Renal pelvis (tissue), 12 donors: Measurements from ENCODE around the gene METTL1. TPM values are rescaled to one million over a fixed set of nuclear protein-coding genes. Genes with fewer than 3 reads are reported as not detected.
"Not testable (repeated sequence)": the region's sequence is repeated elsewhere in the genome, so short reads cannot be mapped to it uniquely, and the experiment has no call there.

Source experiments
- DNase-seq: peaks from one replicate; pipeline ENCODE4 v3.0.0-alpha.2; 2013
- long read RNA-seq, 16 experiments: transcript quantifications; one replicate each; lab custom pipeline, GENCODE V29; 2026
- polyA plus RNA-seq, 3 donors: library from polyadenylated mRNA; unstranded; fragments of 120-200 nt; gene quantifications; one replicate each; pipeline ENCODE4 v1.2.1, GENCODE V29; 2013; ENCODE audit not compliant: insufficient read length in 3 of 3

METTL1 gene
- 10 to 100 TPM; 28.0 to 35.8 (median 31.3) TPM for polyA plus RNA-seq
- long read RNA-seq, donor 1, partial matches to known transcripts, result 65 of 107 reads
- long read RNA-seq, donor 1, other reads (novel, unspliced or antisense), result 38 of 107 reads
- long read RNA-seq, donor 2, transcript METTL1-202 (6 exons, 2,066 nt), result major isoform, 12 of 13 reads
- long read RNA-seq, donor 2, partial matches to known transcripts, result 0 of 13 reads
- long read RNA-seq, donor 2, other reads (novel, unspliced or antisense), result 0 of 13 reads
- long read RNA-seq, donor 3, partial matches to known transcripts, result 0 of 5 reads
- long read RNA-seq, donor 3, other reads (novel, unspliced or antisense), result 0 of 5 reads
- long read RNA-seq, donor 4, transcript METTL1-202 (6 exons, 2,066 nt), result major isoform, 7 of 68 reads
- long read RNA-seq, donor 4, partial matches to known transcripts, result 20 of 68 reads
- long read RNA-seq, donor 4, other reads (novel, unspliced or antisense), result 39 of 68 reads
- long read RNA-seq, donor 5, partial matches to known transcripts, result 0 of 6 reads
- long read RNA-seq, donor 5, other reads (novel, unspliced or antisense), result 0 of 6 reads
- long read RNA-seq, donor 6, transcript METTL1-202 (6 exons, 2,066 nt), result major isoform, 10 of 49 reads
- long read RNA-seq, donor 6, partial matches to known transcripts, result 13 of 49 reads
- long read RNA-seq, donor 6, other reads (novel, unspliced or antisense), result 24 of 49 reads
- long read RNA-seq, donor 7, transcript METTL1-202 (6 exons, 2,066 nt), result major isoform, 8 of 8 reads
- long read RNA-seq, donor 7, partial matches to known transcripts, result 0 of 8 reads
- long read RNA-seq, donor 7, other reads (novel, unspliced or antisense), result 0 of 8 reads
- long read RNA-seq, donor 8, transcript METTL1-202 (6 exons, 2,066 nt), result major isoform, 7 of 52 reads
- long read RNA-seq, donor 8, partial matches to known transcripts, result 40 of 52 reads
- long read RNA-seq, donor 8, other reads (novel, unspliced or antisense), result 5 of 52 reads
- long read RNA-seq, donor 9, partial matches to known transcripts, result 31 of 43 reads
- long read RNA-seq, donor 9, other reads (novel, unspliced or antisense), result 7 of 43 reads
- long read RNA-seq, donor 10, transcript METTL1-202 (6 exons, 2,066 nt), result major isoform, 5 of 6 reads
- long read RNA-seq, donor 10, partial matches to known transcripts, result 0 of 6 reads
- long read RNA-seq, donor 10, other reads (novel, unspliced or antisense), result 0 of 6 reads
- long read RNA-seq, donor 11, partial matches to known transcripts, result 0 of 2 reads
- long read RNA-seq, donor 11, other reads (novel, unspliced or antisense), result 0 of 2 reads
- long read RNA-seq, donor 12, transcript METTL1-202 (6 exons, 2,066 nt), result major isoform, 9 of 9 reads
- long read RNA-seq, donor 12, partial matches to known transcripts, result 0 of 9 reads
- long read RNA-seq, donor 12, other reads (novel, unspliced or antisense), result 0 of 9 reads
- long read RNA-seq, donor 13, partial matches to known transcripts, result 0 of 5 reads
- long read RNA-seq, donor 13, other reads (novel, unspliced or antisense), result 0 of 5 reads
- long read RNA-seq, donor 14, result 0 reads
- long read RNA-seq, donor 15, transcript METTL1-202 (6 exons, 2,066 nt), result major isoform, 8 of 8 reads
- long read RNA-seq, donor 15, partial matches to known transcripts, result 0 of 8 reads
- long read RNA-seq, donor 15, other reads (novel, unspliced or antisense), result 0 of 8 reads
- long read RNA-seq, donor 16, transcript METTL1-202 (6 exons, 2,066 nt), result major isoform, 8 of 9 reads
- long read RNA-seq, donor 16, partial matches to known transcripts, result 0 of 9 reads
- long read RNA-seq, donor 16, other reads (novel, unspliced or antisense), result 0 of 9 reads

- peak; percentile 98 for DNase-seq
Observed at GRCh38 chr12:57771873-57772428, at the start of gene METTL1. TSS of gene METTL1 (minus strand) at chr12:57772105. CDS start at chr12:57772083, 22 bp downstream.

GRCh38 chr12:57821015-57821414 is 49.1 kb upstream of the METTL1 start:
- not testable (repeated sequence) for DNase-seq

- not testable (repeated sequence) for DNase-seq
Observed at GRCh38 chr12:57820119-57820518, 48.2 kb upstream of the METTL1 start.

GRCh38 chr12:57817990-57818331 is 46.1 kb upstream of the METTL1 start:
- not testable (repeated sequence) for DNase-seq

- no peak for DNase-seq
Observed at GRCh38 chr12:57817261-57817989, 45.5 kb upstream of the METTL1 start.

- DNase-seq, result no peak
Observed at GRCh38 chr12:57816855-57817151, 44.9 kb upstream of the METTL1 start.

- no peak for DNase-seq
Observed at GRCh38 chr12:57816001-57816854, 44.3 kb upstream of the METTL1 start.

- DNase-seq, result no peak
Observed at GRCh38 chr12:57815177-57816000, 43.5 kb upstream of the METTL1 start.

- DNase-seq, result no peak
Observed at GRCh38 chr12:57813971-57814772, 42.3 kb upstream of the METTL1 start.

GRCh38 chr12:57813111-57813970 is 41.4 kb upstream of the METTL1 start:
- no peak for DNase-seq

GRCh38 chr12:57811028-57811755 is 39.3 kb upstream of the METTL1 start:
- no peak for DNase-seq

GRCh38 chr12:57810450-57810849 is 38.5 kb upstream of the METTL1 start:
- no peak for DNase-seq

- DNase-seq, result no peak
Observed at GRCh38 chr12:57809425-57809824, 37.5 kb upstream of the METTL1 start.

- DNase-seq, result no peak
Observed at GRCh38 chr12:57808351-57808750, 36.4 kb upstream of the METTL1 start.

GRCh38 chr12:57807285-57807684 is 35.4 kb upstream of the METTL1 start:
- DNase-seq, result no peak
